ENCODE results near the gene S100A3.

- TF ChIP-seq CTCF (IDR thresholded peaks at IDR 0.05) (no peak), POLR2A (IDR thresholded peaks at IDR 0.05) (no peak)
These were observed 20.4 kb upstream of the S100A3 start for GRCh38 chr1:153569465-153569864.
